Esophagus squamous epithelium (tissue), 4 donors: ENCODE data around the gene RNF112.

Source experiments
- CTCF ChIP-seq, 6 experiments: fragments of 450-650 bp in 4 of 6; fragments of 200-600 bp in 2 of 6; sonication (generic) in 2 of 6; IDR thresholded peaks; one replicate each; pipeline ENCODE4 v1.5.1; 2016 to 2019; ENCODE audit warnings: antibody characterized with exemption in 6 of 6, mild to moderate bottlenecking in 4 of 6, moderate library complexity in 4 of 6
- POLR2A ChIP-seq, 4 donors: fragments of 450-650 bp; IDR thresholded peaks; one replicate each; pipeline ENCODE4 v1.6.1; 2017; ENCODE audit warnings: antibody characterized with exemption in 4 of 4, mild to moderate bottlenecking in 4 of 4, moderate library complexity in 3 of 4

GRCh38 chr17:19417611-19418010, 6.6 kb downstream of the RNF112 start:
- TF ChIP-seq CTCF (IDR thresholded peaks at IDR 0.05): no peak
- TF ChIP-seq POLR2A (IDR thresholded peaks at IDR 0.05): no peak
